GM18867 (cell line): ENCODE data around the gene RABEP1.
"Not testable (repeated sequence)": the region's sequence is repeated elsewhere in the genome, so short reads cannot be mapped to it uniquely, and the experiment has no call there.

Experiments used
- ATAC-seq: cut with Tn5 transposase; IDR thresholded peaks from one replicate; pipeline ENCODE4 v1.9.1; 2021; ENCODE audit warnings: mild to moderate bottlenecking, moderate library complexity; ENCODE audit not compliant: unreplicated experiment

RABEP1 gene

DNA sequence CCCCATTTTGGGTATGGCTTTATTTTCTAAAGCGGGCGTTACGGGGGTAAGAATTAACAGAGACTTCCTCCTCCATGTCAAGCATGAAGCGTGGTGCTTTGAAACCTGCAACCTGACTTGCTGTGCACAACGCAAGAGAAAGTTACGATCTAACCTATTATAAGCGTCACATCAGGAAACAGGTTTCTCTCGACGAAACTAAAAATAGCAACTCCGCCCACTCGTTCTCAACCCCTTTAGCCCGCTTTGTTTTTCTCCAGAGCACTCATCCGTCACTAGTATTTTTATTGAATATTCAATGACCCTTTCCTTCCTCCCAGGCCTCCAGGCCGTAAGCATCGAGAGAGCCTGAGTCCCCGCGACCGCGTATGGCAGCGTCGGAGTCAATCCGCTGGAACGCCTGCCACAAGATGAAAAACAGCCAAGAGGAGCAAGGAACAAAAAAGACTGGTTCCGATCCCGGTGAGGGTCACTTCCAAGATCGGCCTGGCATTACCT, 136.8 kb downstream of the RABEP1 start:
- peak; percentile 38 for ATAC-seq

DNA sequence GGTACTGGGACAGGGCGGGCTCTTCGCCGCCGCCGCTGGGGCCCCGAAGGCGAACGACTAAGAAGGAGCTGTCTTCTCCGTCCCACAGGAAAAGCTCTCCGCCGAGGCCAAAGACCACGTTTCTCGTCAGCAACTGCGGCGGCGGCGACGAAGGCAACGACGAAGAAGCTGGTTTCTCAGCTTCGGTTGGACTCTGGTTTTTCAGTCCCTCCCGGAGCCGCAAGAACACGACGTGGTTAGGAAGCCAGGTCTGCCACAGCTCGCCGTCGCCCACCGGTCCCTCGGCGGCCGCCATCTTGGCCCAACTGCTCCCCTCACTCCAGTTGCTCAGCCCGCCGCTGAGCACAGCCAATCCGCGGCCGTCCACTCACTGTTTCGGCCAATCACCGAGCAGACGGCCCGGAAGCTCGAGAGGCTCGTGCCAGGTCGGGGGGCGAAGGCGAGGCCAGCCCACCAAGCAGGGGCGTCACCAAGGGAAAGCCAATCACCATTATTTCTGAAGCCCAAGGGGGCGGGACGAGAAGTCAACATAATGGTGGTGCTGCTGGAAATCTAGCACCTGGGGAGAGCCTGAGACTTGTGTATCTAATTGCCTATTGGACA, 137.4 kb downstream of the RABEP1 start, which contains the start of gene NUP88:
TSS of gene NUP88 (minus strand) at position 307 of the 603 bp plus-strand sequence. CDS start at position 295, 12 bp downstream.
- ATAC-seq: peak; percentile 85

- ATAC-seq: peak; percentile 45
Measured at GRCh38 chr17:5419959-5420653, 138.0 kb downstream of the RABEP1 start, which contains the start of gene RPAIN. Gene RPAIN, plus strand, starts transcription at chr17:5420182. Its CDS starts 29 bp downstream, at chr17:5420211.

DNA sequence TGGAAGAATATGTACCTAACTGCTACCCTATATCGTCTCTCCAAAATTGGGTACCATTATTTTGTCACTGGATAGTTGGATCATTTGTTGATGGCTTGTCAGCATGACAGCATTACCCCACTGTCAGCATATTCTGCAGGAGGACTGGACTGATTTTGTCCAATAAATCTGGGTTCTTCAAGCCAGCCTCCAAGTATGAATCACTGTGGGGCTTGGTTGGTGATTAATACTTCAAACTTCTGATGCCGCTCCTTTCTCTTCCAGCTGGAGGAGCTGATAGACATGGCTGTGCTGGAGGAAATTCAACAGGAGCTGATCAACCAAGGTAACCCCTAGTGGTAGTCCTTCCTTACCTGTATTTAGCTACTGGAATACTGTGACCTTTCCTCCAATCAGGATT, 140.4 kb downstream of the RABEP1 start:
- ATAC-seq: no peak

DNA sequence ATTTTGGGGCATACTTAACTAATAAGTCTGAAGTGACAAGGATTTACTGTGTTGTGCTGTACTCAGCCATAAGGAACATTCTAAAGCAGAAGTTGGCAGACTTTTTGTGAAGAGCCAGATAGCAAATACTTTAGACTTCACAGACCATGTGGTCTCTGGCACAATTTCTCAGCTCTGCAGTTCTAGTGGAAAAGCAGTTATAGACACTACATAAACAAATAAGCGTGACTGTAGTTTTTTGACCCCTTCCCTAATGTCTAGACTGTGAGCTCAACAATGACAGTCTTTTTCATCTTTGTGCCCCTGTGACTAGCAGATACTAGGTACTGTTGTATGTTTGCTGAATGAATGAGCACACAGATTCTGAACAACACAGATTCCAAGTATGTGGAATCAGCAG, 142.8 kb downstream of the RABEP1 start:
- ATAC-seq: no peak

DNA sequence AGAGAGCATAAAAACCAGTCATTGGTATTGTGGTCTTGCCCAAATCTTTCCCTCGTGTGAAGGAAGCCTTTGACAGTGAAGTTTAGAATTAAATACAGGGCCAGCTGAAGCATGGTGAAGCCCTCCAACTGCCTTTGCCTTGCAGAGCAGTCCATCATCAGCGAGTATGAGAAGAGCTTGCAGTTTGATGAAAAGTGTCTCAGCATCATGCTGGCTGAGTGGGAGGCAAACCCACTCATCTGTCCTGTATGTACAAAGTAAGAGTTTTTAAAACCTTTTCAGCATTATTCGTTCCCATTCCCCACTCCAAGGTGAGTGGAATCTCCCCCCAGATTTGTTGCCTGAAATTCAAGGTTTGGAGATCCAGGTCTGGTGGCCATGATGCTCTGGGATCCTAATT, 143.7 kb downstream of the RABEP1 start:
- no peak for ATAC-seq

DNA sequence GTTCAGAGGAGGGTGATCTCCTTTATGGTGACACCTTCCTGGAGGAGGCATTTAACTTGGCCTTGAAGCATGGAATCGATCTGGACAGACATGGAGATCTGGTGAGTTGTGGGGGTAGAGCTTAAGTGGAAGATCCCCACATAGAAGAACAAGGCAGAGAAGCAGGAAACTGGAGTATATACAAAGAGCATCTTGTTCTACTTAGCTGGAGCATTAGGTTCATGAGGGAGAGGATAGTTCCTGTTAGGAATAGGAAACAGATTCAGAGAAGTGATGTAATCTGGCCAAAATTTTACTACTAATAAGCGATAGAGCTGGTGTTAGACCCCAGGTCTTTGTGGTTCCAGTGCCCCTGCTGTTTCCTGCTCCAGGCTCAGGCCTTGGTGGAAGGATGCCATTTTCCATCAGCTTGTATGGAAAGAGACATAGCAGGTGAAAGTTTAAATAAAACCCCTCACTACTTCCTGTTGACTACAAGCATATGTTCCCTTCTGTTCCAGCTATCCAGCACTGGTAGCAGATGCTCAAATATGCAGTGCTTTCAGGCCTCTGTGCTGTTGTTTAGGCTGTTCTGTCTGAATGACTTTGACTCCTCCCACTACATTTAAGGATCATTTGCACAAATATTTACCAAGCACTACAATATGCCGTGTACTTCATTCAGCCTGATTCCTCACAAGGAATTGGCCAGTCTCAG, 147.3 kb downstream of the RABEP1 start:
- no peak for ATAC-seq

DNA sequence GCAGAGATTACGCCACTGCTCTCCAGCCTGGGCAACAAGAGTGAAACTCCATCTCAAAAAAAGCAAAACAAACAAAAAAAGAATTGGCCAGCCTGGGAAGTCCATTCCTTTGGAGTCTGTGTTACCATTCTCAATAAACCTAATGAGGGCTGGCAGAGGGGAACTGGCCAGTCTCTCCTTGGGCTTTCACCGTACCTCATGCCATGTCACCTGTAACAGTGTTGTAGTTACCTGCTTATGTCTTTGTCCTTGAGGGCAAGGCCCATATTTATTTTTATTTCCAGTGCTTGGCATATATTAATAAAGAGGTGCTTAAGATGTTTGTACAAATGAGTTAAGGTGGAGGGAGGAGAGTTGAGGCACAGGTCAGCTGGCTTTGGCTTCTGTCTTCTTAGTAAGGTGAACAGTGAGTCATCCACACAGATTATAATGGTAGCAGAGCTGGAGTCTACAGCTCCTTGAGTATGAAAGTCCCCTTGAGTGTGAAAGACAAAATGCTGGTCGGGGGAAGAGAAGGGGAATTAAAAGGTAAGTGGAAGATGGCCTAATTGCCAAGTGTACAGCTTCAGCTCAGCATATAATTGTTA, 148.4 kb downstream of the RABEP1 start:
- no peak for ATAC-seq

- ATAC-seq: not testable (repeated sequence)
Measured at GRCh38 chr17:5431234-5431633, 149.2 kb downstream of the RABEP1 start.

- no peak for ATAC-seq
Measured at GRCh38 chr17:5431949-5432556, 150.0 kb downstream of the RABEP1 start.

GRCh38 chr17:5434984-5435383, 152.9 kb downstream of the RABEP1 start:
- ATAC-seq: no peak
